ENCODE results near the gene GAB4.

The GAB4 gene

GRCh38 chr22:16975155-16975885, 32.7 kb downstream of the GAB4 start:
- no peak overlapping the region for H3K56ac ChIP-seq (ENCODE audit: low read length)
- H2BK15ac ChIP-seq (replicated peaks; ENCODE audit: low read depth), result no peak overlapping the region
- no peak overlapping the region for H3K18ac ChIP-seq (ENCODE audit: low read length)
- no peak overlapping the region for H3K9ac ChIP-seq (ENCODE audit: low read length)
- no peak overlapping the region for H4K8ac ChIP-seq (ENCODE audit: low read depth, low read length)
- no peak overlapping the region for H2BK5ac ChIP-seq (ENCODE audit: low read length)
- no peak overlapping the region for H2AK5ac ChIP-seq (ENCODE audit: low read length)
- no peaks in the 10 kb centered on the region for H3K27me3 ChIP-seq (ENCODE audit: insufficient read depth, low read length, poor library complexity)
- H3K23ac ChIP-seq (ENCODE audit: low read length), result no peak overlapping the region
- H3K4me1 ChIP-seq (ENCODE audit: control insufficient read depth, low read depth, low read length), result no peaks in the 10 kb centered on the region
- no peaks in the 10 kb centered on the region for H3K79me1 ChIP-seq (ENCODE audit: low read length)
- H3K27ac ChIP-seq (ENCODE audit: low read depth, low read length), result no peak overlapping the region
- no peaks in the 10 kb centered on the region for H3K36me3 ChIP-seq (ENCODE audit: control insufficient read depth, insufficient read depth, low read length)
- no peak overlapping the region for H2BK120ac ChIP-seq (ENCODE audit: low read depth, low read length)
- no peaks in the 10 kb centered on the region for H3K79me2 ChIP-seq (ENCODE audit: control insufficient read depth, insufficient read depth, low read length)
- no peak overlapping the region for H4K5ac ChIP-seq (ENCODE audit: low read length)
- WGBS (ENCODE audit: extremely low coverage, insufficient coverage, low lambda C conversion rate), result no CpG with 5 or more reads among the region's 10 CpGs
- no peak overlapping the region for H3K4me3 ChIP-seq (ENCODE audit: low read length)
- DNase-seq, result no peak
- no peak overlapping the region for H3K4ac ChIP-seq (ENCODE audit: low read depth, low read length)
- H3K4me2 ChIP-seq (ENCODE audit: low read length), result no peak overlapping the region

GRCh38 chr22:16974298-16975084, 33.5 kb downstream of the GAB4 start:
- no peak overlapping the region for H4K5ac ChIP-seq (ENCODE audit: low read length)
- H3K4me3 ChIP-seq (ENCODE audit: low read length), result no peak overlapping the region
- H3K4ac ChIP-seq (ENCODE audit: low read depth, low read length), result no peak overlapping the region
- H3K23ac ChIP-seq (ENCODE audit: low read length), result no peak overlapping the region
- WGBS (ENCODE audit: extremely low coverage, insufficient coverage, low lambda C conversion rate), result no CpG with 5 or more reads among the region's 11 CpGs
- no peaks in the 10 kb centered on the region for H3K36me3 ChIP-seq (ENCODE audit: control insufficient read depth, insufficient read depth, low read length)
- no peak overlapping the region for H3K27ac ChIP-seq (ENCODE audit: low read depth, low read length)
- H3K4me2 ChIP-seq (ENCODE audit: low read length), result no peak overlapping the region
- no peaks in the 10 kb centered on the region for H3K79me1 ChIP-seq (ENCODE audit: low read length)
- no peak overlapping the region for H3K56ac ChIP-seq (ENCODE audit: low read length)
- no peak overlapping the region for H3K9ac ChIP-seq (ENCODE audit: low read length)
- no peak overlapping the region for H2BK15ac ChIP-seq (replicated peaks; ENCODE audit: low read depth)
- H3K4me1 ChIP-seq (ENCODE audit: control insufficient read depth, low read depth, low read length), result no peaks in the 10 kb centered on the region
- H4K8ac ChIP-seq (ENCODE audit: low read depth, low read length), result no peak overlapping the region
- no peaks in the 10 kb centered on the region for H3K79me2 ChIP-seq (ENCODE audit: control insufficient read depth, insufficient read depth, low read length)
- no peaks in the 10 kb centered on the region for H3K27me3 ChIP-seq (ENCODE audit: insufficient read depth, low read length, poor library complexity)
- no peak for DNase-seq
- H2AK5ac ChIP-seq (ENCODE audit: low read length), result no peak overlapping the region
- H2BK120ac ChIP-seq (ENCODE audit: low read depth, low read length), result no peak overlapping the region
- H3K18ac ChIP-seq (ENCODE audit: low read length), result no peak overlapping the region
- H2BK5ac ChIP-seq (ENCODE audit: low read length), result no peak overlapping the region

GRCh38 chr22:16973591-16974297, 34.3 kb downstream of the GAB4 start:
- H3K4me1 ChIP-seq (ENCODE audit: control insufficient read depth, low read depth, low read length), result no peaks in the 10 kb centered on the region

GRCh38 chr22:16972311-16972710, 35.7 kb downstream of the GAB4 start:
- Histone ChIP-seq H3K23ac (ENCODE audit: low read length) (no peak overlapping the region), H3K27me3 (ENCODE audit: insufficient read depth, low read length, poor library complexity) (no peaks in the 10 kb centered on the region), H3K36me3 (ENCODE audit: control insufficient read depth, insufficient read depth, low read length) (no peaks in the 10 kb centered on the region), H2BK5ac (ENCODE audit: low read length) (no peak overlapping the region), H3K18ac (ENCODE audit: low read length) (no peak overlapping the region), H2BK120ac (ENCODE audit: low read depth, low read length) (no peak overlapping the region), H3K56ac (ENCODE audit: low read length) (no peak overlapping the region), H3K27ac (ENCODE audit: low read depth, low read length) (no peak overlapping the region), H3K4ac (ENCODE audit: low read depth, low read length) (no peak overlapping the region), H3K79me2 (ENCODE audit: control insufficient read depth, insufficient read depth, low read length) (no peaks in the 10 kb centered on the region), H3K4me1 (ENCODE audit: control insufficient read depth, low read depth, low read length) (no peaks in the 10 kb centered on the region), H4K8ac (ENCODE audit: low read depth, low read length) (no peak overlapping the region), H2AK5ac (ENCODE audit: low read length) (no peak overlapping the region), H4K5ac (ENCODE audit: low read length) (no peak overlapping the region), H3K79me1 (ENCODE audit: low read length) (no peaks in the 10 kb centered on the region), H3K4me2 (ENCODE audit: low read length) (no peak overlapping the region), H3K9ac (ENCODE audit: low read length) (no peak overlapping the region), H2BK15ac (replicated peaks; ENCODE audit: low read depth) (no peak overlapping the region), H3K4me3 (ENCODE audit: low read length) (no peak overlapping the region)
- DNase-seq, result no peak
- no CpG with 5 or more reads among the region's 4 CpGs for WGBS (ENCODE audit: extremely low coverage, insufficient coverage, low lambda C conversion rate)

More at GRCh38 chr22:16973591-16974297, 34.3 kb downstream of the GAB4 start:
- H2BK120ac ChIP-seq (ENCODE audit: low read depth, low read length), result no peak overlapping the region
- H3K36me3 ChIP-seq (ENCODE audit: control insufficient read depth, insufficient read depth, low read length), result no peaks in the 10 kb centered on the region
- no peak overlapping the region for H3K4me2 ChIP-seq (ENCODE audit: low read length)
- no peak overlapping the region for H3K27ac ChIP-seq (ENCODE audit: low read depth, low read length)
- WGBS (ENCODE audit: extremely low coverage, insufficient coverage, low lambda C conversion rate), result no CpG with 5 or more reads among the region's 2 CpGs
- no peaks in the 10 kb centered on the region for H3K79me1 ChIP-seq (ENCODE audit: low read length)
- no peak overlapping the region for H4K8ac ChIP-seq (ENCODE audit: low read depth, low read length)
- no peak for DNase-seq
- H3K4me3 ChIP-seq (ENCODE audit: low read length), result no peak overlapping the region
- no peak overlapping the region for H3K4ac ChIP-seq (ENCODE audit: low read depth, low read length)
- no peak overlapping the region for H4K5ac ChIP-seq (ENCODE audit: low read length)
- no peaks in the 10 kb centered on the region for H3K79me2 ChIP-seq (ENCODE audit: control insufficient read depth, insufficient read depth, low read length)
- H2BK5ac ChIP-seq (ENCODE audit: low read length), result no peak overlapping the region
- H3K27me3 ChIP-seq (ENCODE audit: insufficient read depth, low read length, poor library complexity), result no peaks in the 10 kb centered on the region
- H3K9ac ChIP-seq (ENCODE audit: low read length), result no peak overlapping the region
- no peak overlapping the region for H3K23ac ChIP-seq (ENCODE audit: low read length)
- H3K56ac ChIP-seq (ENCODE audit: low read length), result no peak overlapping the region
- H2AK5ac ChIP-seq (ENCODE audit: low read length), result no peak overlapping the region
- no peak overlapping the region for H3K18ac ChIP-seq (ENCODE audit: low read length)
- no peak overlapping the region for H2BK15ac ChIP-seq (replicated peaks; ENCODE audit: low read depth)

- no peak overlapping the region for H4K8ac ChIP-seq (ENCODE audit: low read depth, low read length)
- no peak for DNase-seq
- no peak overlapping the region for H3K4ac ChIP-seq (ENCODE audit: low read depth, low read length)
- WGBS (ENCODE audit: extremely low coverage, insufficient coverage, low lambda C conversion rate), result no CpG with 5 or more reads among the region's 4 CpGs
- no peak overlapping the region for H2BK15ac ChIP-seq (replicated peaks; ENCODE audit: low read depth)
- no peak overlapping the region for H3K9ac ChIP-seq (ENCODE audit: low read length)
- H3K36me3 ChIP-seq (ENCODE audit: control insufficient read depth, insufficient read depth, low read length), result no peaks in the 10 kb centered on the region
- H4K5ac ChIP-seq (ENCODE audit: low read length), result no peak overlapping the region
- H3K18ac ChIP-seq (ENCODE audit: low read length), result no peak overlapping the region
- no peak overlapping the region for H3K56ac ChIP-seq (ENCODE audit: low read length)
- H2BK120ac ChIP-seq (ENCODE audit: low read depth, low read length), result no peak overlapping the region
- H3K4me2 ChIP-seq (ENCODE audit: low read length), result no peak overlapping the region
- H3K27me3 ChIP-seq (ENCODE audit: insufficient read depth, low read length, poor library complexity), result no peaks in the 10 kb centered on the region
- H2AK5ac ChIP-seq (ENCODE audit: low read length), result no peak overlapping the region
- H3K27ac ChIP-seq (ENCODE audit: low read depth, low read length), result no peak overlapping the region
- no peaks in the 10 kb centered on the region for H3K4me1 ChIP-seq (ENCODE audit: control insufficient read depth, low read depth, low read length)
- no peaks in the 10 kb centered on the region for H3K79me2 ChIP-seq (ENCODE audit: control insufficient read depth, insufficient read depth, low read length)
- no peak overlapping the region for H3K4me3 ChIP-seq (ENCODE audit: low read length)
- no peaks in the 10 kb centered on the region for H3K79me1 ChIP-seq (ENCODE audit: low read length)
- no peak overlapping the region for H3K23ac ChIP-seq (ENCODE audit: low read length)
- no peak overlapping the region for H2BK5ac ChIP-seq (ENCODE audit: low read length)
Measured at GRCh38 chr22:16970446-16970845, 37.6 kb downstream of the GAB4 start.
